NT2/D1 (cell line): ENCODE results near the gene NUDCD2.

ENCODE experiments used
- SUZ12 ChIP-seq: IDR thresholded peaks from 2 replicates; pipeline ENCODE4 v1.6.1; 2011; ENCODE audit not compliant: insufficient read length, insufficient read depth; ENCODE audit errors: extremely low read depth
- YY1 ChIP-seq: IDR thresholded peaks from 2 replicates; pipeline ENCODE4 v1.6.1; 2011; ENCODE audit not compliant: insufficient read length, insufficient read depth
- ZNF274 ChIP-seq: IDR thresholded peaks from 2 replicates; pipeline ENCODE4 v1.6.1; 2011; ENCODE audit warnings: mild to moderate bottlenecking, low read depth, low read length

- TF ChIP-seq YY1 (no peak), SUZ12 (no peak), ZNF274 (no peak)
These were observed 35.1 kb downstream of the NUDCD2 start for GRCh38 chr5:163424836-163425235.
